ENCODE data around the gene COMP.
"Not testable (repeated sequence)": the region's sequence is repeated elsewhere in the genome, so short reads cannot be mapped to it uniquely, and the experiment has no call there.

The COMP gene

GRCh38 chr19:18745931-18746330 lies 45.2 kb downstream of the COMP start:
- DNase-seq (ENCODE audit: low read depth): no peak

GRCh38 chr19:18745012-18745735 lies 45.9 kb downstream of the COMP start:
- DNase-seq (ENCODE audit: low read depth): no peak

GRCh38 chr19:18743784-18744418 lies 47.2 kb downstream of the COMP start:
- no peak for DNase-seq (ENCODE audit: low read depth)

- no peak for DNase-seq (ENCODE audit: low read depth)
Measured at GRCh38 chr19:18742838-18743783, 48.0 kb downstream of the COMP start.

DNA sequence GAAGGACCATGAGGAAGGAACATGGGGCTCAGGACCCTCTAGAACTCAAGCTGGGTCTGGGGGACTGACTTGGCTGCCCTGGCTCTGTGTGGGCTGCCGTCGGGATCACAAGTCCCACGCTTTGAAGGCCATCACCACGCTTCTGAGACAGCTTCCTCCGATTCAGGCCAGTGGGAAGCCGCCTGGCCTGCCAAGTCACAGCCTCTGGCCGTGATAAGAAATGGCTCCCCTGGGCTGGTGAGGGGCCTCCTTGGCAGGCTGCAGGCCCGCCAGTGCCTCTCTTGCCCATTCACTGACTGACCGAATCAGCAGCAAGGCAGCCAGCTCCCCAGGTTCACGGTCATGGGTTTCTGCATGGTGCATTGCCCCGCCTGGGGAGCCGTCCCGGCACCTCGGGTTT lies 48.8 kb downstream of the COMP start:
- DNase-seq (ENCODE audit: low read depth): no peak

GRCh38 chr19:18741124-18742121 lies 49.7 kb downstream of the COMP start:
- DNase-seq (ENCODE audit: low read depth): no peak

DNA sequence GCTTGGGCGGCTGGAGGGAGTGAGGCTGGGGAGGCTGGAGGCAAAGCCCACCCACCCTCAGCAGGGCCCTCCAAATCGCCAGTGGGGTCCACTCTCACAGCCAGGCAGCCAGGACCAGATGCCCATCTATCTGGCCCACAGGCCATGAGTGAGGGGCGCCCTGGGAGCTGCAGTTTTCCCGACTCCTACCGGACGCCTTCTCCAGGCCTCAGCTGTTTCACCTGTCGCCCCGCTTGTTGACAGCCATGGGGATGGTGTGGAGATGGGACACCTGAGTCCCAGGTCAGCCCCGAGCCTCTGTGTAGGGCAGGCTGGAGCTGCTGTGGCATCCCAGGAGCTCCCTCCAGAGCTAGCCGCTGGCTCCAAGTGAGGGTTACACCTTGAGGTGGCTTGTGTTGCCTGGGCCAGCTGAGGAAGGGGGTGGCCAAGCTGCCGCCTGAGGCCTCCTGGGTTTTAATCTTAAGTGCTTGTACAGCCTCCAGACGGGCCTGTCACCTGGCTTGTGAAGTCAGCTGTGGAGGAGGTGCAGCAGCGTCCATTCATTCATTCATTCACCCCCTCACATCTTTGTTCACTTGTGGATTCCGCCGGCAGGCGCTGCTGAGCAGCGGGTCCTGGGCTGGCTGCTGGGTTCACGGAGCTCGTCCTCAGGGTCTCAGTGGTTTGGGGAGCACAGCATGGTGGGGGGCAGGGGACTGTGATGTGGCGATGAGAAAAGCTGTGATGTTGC lies 52.0 kb downstream of the COMP start:
- no peak for DNase-seq (ENCODE audit: low read depth)

DNA sequence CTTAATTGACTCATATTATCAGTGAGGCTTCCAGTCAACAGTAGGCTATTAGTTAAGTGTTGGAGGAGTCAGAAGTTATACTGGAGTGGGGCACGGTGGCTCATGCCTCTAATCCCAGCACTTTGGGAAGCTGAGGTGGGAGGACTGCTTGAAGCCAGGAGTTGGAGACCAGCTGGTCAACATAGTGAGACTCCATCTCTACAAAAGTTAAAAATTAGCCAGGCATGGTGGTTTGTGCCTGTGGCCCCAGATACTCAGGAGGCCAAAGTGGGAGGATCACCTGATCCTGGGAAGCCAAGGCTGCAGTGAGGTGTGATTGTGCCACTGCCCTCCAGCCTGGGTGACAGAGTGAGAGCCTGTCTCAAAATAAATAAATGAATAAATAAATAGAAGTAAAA lies 53.2 kb downstream of the COMP start:
- DNase-seq (ENCODE audit: low read depth): no peak

- no peak for DNase-seq (ENCODE audit: low read depth)
Measured at GRCh38 chr19:18737337-18737953, 53.7 kb downstream of the COMP start.

GRCh38 chr19:18736415-18737336 lies 54.4 kb downstream of the COMP start:
- no peak for DNase-seq (ENCODE audit: low read depth)

DNA sequence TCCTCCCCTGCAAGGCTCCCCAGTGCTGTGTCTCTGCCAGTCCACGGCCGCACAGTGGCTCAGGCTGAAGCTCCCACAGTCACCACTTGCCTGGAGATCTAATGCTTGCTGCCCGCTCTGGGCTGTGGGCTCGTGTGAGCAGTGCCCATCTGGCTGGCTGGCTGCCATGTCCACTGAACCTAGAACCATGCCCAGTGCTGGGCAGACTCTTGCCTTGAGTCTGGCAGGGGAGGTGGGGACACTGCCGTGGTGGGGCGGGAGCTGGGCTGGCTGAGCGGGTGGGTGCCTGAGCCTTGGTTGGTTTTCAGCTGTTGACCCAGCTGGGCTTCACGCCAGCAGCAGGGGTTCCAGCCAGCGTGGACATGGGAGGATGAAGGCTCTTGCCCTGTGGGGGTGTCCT lies 55.4 kb downstream of the COMP start:
- DNase-seq (ENCODE audit: low read depth): no peak

GRCh38 chr19:18735324-18735723 lies 55.8 kb downstream of the COMP start:
- DNase-seq (ENCODE audit: low read depth): no peak

- DNase-seq (ENCODE audit: low read depth): not testable (repeated sequence)
Measured at GRCh38 chr19:18733762-18734332, 57.3 kb downstream of the COMP start.

DNA sequence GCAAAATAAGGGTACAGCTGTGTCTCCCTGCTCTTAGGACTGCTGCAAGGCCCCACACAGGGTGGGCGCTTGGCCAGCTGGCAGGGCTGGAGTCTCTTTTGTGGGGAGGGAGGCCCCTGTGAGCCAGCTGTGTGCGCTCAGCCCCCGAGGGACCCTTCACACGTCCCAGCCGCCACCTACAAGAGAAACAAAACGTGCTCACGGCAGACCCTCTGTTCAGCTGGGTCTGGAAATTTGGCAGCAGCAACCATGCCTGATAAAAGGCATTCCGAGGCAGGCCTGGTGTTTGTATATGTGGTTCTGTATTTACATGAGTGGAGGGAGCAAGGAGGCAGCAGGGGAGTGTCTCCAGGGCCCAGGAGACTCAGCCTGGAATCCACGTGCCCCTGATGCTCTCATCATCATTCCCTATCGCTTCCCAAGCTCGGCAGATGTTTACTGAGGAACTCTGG lies 57.9 kb downstream of the COMP start:
- no peak for DNase-seq (ENCODE audit: low read depth)
